GM18526 (cell line): Measurements from ENCODE around the gene IFT20.

ENCODE experiments used
- POLR2A ChIP-seq: IDR thresholded peaks from 3 replicates; pipeline ENCODE4 v1.6.1; 2011; ENCODE audit not compliant: insufficient read length; ENCODE audit errors: extremely low read depth

IFT20 gene

DNA sequence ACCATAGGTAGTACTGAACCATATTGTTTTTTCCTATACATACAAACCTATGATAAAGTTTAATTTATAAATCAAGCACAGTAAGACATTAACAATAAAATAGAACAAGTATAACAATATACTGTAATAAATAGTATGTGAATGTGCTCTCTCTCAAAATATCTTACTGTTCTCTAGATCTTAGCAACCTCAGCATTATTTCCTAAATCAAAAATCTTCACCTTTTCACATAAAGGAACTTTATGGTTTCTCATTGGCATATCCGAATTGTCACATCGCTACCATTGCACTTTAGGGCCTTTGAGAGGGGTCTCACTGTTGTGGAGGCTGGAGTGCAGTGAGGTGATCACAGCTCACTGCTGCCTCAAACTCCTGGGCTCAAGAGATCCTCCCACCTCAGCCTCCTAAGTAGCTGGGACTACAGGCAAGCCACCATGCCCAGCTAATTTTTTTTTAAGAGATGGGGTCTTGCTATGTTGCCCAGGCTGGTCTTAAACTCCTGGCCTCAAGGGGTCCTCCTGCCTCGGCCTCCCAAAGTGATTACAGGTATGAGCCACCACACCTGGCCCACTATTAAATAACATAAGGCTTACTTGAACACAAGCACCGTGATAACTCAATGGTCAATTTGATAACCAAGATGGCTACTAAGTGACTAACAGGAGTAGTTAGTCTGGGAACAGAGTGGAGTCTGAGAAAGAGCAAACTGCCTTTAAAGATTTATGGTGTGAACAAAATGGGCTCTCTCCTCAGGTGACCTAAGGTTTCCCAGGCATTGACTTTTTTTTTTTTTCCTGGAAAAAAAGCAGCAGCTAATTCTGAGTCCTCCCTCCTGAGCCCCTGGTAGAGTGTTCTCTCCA, 19.2 kb downstream of the IFT20 start:
- TF ChIP-seq POLR2A = no peak

DNA sequence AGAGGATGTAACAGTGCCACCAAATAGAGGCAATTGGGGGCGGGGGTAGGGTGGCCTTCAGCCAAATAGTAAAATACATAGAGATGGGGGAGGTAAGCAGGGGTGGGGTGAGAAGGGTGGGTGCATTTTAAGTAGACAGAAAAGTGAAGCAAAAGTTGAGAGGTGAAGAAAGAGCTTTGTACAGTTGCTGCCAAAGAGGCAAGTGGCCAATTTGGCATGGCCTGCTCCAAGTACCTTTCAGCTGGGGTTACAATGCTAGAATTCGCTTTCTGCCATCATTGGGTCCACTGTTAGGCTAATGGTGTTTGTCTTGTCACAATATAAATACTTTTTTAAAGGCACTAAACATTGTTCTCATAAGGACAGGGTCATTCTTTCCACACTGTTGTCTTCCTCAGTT, 21.4 kb downstream of the IFT20 start:
- TF ChIP-seq POLR2A = no peak

DNA sequence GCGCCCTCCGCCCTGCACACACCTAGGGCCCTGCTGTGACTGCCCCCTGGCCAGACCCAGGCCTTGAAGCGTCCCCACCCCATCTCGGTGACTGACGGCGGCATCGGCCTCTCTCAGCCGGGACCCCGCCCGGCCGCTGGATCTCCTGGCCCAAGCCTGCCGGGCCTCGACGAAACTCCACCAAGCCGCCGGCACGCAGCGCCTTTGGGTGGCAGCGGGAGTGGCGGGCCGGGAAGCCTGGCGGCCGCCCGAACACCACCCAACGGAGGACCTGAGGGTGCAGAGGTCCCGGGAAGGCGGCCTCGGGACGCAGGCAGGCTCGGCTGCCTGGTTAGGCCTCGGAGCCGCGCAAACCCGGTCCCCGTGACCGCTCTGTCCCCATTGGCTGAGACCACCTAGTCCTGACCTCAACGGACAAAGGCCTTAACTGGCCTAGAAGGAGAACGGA, 28.3 kb downstream of the IFT20 start:
- no peak for TF ChIP-seq POLR2A

DNA sequence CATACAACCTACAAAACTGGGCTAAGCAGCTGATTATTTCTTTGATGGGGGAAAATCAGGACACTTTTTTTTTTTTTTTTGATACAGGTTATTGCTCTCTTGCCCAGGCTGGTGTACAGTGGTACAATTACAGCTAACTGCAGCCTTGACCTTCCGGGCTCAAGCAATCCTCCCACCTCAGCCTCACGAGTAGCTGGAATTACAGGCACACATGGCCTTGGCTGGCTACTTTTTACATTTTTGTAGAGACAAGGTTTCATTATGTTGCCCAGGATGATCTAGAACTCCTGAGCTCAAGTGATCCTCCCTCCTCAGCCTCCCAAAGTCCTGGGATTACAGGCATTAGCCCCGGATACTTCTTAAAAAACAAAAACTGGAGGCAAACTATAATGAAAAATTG, 36.8 kb downstream of the IFT20 start:
- no peak for TF ChIP-seq POLR2A

DNA sequence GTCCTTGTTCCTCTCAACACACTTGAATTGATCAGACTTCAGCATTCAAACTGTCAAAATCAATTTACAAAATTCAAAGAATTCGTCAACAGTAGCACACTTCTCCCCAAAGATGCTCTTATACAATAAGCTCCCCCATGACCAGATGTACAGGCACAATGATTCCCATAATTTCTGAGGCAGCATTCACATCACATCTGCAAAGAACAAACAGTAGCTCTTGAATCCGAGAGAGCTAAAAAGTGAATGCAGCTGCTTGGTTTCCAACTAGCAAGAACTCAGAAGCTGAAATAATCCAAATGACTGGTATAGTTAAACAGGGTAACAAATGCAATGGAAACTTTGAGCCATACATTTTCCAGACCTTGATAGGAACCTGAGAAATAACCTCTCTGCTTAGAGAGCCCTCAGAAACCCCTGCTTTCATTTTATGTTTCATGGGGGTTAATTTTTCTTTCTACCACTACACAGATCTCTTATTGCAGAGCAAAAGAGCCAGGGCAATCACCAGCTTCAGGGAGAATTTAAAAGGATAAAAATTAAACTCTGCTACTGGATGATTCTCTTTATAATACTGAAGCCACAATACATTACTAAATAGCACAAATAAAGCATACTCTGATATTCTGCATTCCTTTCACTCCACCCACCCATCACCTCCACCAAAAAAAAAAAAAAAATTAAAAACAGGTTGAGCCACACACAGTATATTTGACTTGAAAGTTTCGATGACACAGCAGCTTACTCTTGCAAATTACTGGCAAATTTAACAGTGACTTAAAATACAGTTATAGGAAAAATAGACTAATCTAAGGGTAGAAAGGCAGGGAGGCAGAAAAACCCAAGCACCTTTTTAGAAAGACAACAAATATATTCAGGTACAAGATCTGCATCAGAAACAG, 39.3 kb downstream of the IFT20 start:
- TF ChIP-seq POLR2A = no peak

DNA sequence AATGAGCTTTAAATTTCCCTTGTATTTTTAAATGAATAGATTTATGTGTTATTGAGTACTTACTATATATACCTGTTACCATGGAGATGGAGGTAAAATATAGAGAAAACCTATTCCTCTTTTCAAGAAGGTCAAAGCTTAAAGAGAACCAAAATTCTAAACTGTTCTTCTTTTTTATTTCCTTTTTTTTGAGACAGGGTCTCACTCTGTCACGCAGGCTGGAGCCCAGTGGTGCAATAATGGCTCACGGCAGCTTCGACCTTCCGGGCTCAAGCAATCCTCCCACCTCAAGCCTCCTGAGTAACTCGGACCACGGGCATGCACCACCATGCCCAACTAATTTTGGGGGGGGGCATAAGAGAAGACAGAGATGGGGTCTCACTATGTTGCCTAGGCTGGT, 41.3 kb downstream of the IFT20 start:
- no peak for TF ChIP-seq POLR2A

DNA sequence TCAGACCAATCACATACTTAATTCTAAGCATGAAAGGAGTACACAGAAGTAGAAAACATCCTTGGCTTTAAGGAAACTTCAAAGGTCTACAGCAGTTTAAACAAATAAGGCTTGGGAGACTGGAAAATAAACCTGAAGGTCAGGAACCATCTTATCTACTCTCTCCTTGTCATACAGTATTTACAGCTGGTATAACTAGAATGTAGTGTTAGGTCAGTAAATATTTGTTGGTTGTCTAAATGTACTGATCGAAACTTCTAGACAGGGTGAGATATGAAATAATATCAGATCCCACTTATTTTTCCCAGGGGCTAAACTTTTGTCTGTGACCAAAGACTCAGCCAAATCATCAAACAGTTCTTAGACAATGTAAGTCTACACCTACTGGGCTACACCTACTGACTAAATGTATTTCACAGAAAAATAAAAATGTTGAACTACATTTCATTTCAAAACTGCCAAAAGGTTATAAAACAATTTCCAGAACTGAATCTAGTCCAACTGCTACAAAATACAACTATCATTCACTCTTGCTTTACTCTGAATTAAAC, 43.4 kb downstream of the IFT20 start:
- TF ChIP-seq POLR2A = no peak

DNA sequence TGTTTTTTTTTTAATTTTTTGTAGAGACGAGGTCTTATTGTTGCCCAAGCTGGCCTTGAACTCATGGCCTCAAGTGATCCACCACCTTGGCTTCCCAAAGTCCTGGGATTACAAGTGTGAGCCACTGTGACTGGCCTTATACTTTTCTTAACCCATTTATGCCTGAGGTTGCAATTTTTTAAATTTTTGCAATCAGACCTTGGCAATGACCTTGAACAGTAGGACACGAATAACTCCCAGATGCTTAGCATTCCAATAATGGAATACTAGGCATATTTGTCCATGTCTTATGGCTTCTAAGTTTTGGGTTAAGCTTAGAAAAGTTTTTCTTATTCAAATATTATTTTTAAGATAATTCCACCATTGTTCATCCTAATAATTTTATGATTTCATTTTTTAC, 44.6 kb downstream of the IFT20 start:
- no peak for TF ChIP-seq POLR2A

DNA sequence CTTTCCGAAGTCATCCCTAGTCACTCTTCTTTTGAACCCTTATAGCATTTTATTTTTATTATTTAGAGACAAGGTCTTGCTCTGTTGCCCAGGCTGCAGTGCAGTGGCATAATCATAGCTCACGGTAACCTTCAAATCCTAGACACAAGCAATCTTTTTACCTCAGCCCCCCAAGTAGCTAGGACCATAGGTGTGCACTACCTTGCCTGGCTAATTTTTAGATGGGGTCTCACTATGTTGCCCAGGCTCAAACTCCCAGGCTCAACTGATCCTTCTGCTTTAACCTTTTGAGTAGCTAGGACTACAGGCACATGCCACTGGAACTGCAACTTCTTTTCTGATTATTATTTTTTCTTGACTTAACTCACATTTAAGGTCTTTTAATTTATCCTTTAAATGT, 49.3 kb downstream of the IFT20 start:
- no peak for TF ChIP-seq POLR2A

DNA sequence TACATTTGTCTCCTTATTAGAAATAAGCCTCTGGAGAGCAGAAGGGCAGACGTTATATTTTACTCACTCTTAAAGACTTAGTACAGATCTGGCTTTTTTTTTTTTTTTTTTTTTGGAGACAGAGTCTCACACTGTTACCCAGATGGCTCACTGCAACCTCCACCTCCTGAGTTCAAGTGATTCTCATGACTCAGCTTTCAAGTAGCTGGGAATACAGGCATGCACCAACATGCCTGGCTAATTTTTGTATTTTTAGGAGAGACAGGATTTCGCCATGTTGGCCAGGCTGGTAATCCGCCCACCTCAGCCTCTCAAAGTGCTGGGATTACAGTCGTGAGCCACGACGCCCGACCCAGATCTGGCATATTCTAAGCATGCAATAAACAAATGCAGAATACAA, 52.7 kb downstream of the IFT20 start:
- TF ChIP-seq POLR2A = no peak

DNA sequence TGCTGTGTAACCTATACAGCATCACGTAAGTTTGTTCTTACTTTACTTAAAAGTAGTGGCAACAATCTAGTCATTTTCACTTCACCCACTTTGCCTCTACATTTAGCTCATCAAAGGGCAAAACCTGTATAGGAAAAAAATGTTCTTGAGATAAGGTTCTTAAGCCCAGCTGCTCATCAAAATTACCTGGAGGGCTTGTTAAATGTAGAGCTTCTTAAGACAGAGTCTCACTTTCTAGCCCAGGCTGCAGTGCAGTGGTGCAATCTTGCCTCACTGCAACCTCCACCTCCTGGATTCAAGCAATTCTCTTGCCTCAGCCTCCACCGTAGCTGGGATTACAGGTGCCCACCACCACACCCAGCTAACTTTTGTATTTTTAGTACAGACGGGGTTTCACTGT, 54.4 kb downstream of the IFT20 start:
- TF ChIP-seq POLR2A = no peak

DNA sequence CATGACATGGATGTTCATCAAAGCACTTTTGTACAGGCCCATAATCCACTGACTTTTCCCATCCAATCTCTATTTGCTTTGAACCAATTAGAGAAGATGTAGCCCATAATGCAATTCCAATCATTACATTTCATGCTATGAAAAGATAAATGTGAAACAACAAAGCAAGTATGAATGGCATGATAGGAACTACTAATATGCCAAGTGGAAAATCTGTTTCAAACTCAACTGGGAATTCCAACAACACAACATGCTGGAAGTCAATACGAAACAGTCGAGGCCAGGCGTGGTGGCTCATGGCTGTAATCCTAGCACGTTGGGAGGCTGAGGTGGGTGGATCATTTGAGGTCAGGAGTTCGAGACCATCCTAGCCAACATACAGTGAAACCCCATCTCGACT, 55.9 kb downstream of the IFT20 start:
- TF ChIP-seq POLR2A = no peak
